ENCODE results near the gene WNT7A. TPM values are rescaled to one million over a fixed set of nuclear protein-coding genes. Genes with fewer than 3 reads are reported as not detected.
"Not testable (repeated sequence)": the region's sequence is repeated elsewhere in the genome, so short reads cannot be mapped to it uniquely, and the experiment has no call there.

Gene WNT7A
- total RNA-seq, 2 experiments from 2014 or later, result 0.13 TPM; not detected in 1

- no peak for DNase-seq
- Mint-ChIP-seq H3K4me3 (no peak overlapping the region), H3K36me3 (ENCODE audit: low read depth) (no peaks in the 10 kb centered on the region), H3K27me3 (peaks cover 5% of the 10 kb centered on the region), H3K27ac (no peak overlapping the region), H3K4me1 (peaks cover 4% of the 10 kb centered on the region), H3K9me3 (no peaks in the 10 kb centered on the region)
- ChIA-PET POLR2A (interaction anchor here (1.4 kb wide), 1 partner anchor 9 kb away, joined by 3 read pairs; no protein-coding TSS in a partner anchor), CTCF (no interaction called here)
Measured at GRCh38 chr3:13857702-13858380, 22.0 kb downstream of the WNT7A start.

DNA sequence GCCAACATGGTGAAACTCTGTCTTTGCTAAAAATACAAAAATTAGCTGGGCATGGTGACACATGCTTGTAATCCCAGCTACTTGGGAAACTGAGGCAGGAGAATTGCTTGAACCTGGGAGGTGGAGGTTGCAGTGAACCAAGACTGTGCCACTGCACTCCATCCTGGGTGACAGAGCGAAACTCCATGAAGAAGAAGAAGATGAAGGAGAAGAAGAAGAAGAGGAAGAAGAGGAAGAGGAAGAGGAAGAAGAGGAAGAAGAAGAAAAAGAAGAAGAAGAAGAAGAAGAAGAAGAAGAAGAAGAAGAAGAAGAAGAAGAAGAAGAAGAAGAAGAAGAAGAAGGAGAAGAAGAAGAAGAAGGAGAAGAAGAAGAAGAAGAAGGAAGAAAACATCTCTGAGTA is 23.2 kb downstream of the WNT7A start:
- H3K36me3 Mint-ChIP-seq (ENCODE audit: low read depth); H3K27ac Mint-ChIP-seq; POLR2A ChIA-PET: not testable (repeated sequence)

DNA sequence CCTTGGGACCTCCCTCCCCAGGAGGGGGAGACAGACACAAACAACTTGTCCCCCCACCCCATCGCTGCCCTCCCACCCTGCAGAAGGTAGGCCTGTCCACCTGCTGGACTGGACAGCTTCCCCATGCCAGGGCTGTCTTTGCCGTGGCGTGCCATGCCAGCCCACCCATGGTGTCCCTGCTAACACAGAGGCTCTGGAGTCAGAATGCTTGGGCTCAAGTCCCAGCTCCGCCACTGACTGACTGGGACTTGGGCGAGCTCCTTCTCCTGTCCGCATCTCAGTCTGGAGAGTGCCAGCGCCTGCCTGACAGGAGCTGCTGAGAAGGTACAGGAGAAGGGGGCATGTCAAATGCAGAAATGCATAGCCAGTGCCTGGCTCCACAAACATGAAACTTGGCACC is 23.9 kb downstream of the WNT7A start:
- Mint-ChIP-seq H3K27me3 (no peaks in the 10 kb centered on the region), H3K27ac (no peak overlapping the region), H3K36me3 (ENCODE audit: low read depth) (no peaks in the 10 kb centered on the region), H3K4me1 (peaks cover 5% of the 10 kb centered on the region), H3K4me3 (no peak overlapping the region), H3K9me3 (no peaks in the 10 kb centered on the region)
- no peak for DNase-seq
- ChIA-PET POLR2A (no interaction called here), CTCF (no interaction called here)

More for the DNA sequence above, 23.2 kb downstream of the WNT7A start:
- H3K4me1 Mint-ChIP-seq, H3K27me3 Mint-ChIP-seq, H3K9me3 Mint-ChIP-seq, H3K4me3 Mint-ChIP-seq, CTCF ChIA-PET, DNase-seq: not testable (repeated sequence)

GRCh38 chr3:13854492-13854891 is 25.4 kb downstream of the WNT7A start:
- Mint-ChIP-seq H3K27me3 (no peaks in the 10 kb centered on the region), H3K4me1 (peaks cover 5% of the 10 kb centered on the region), H3K27ac (no peak overlapping the region), H3K9me3 (no peaks in the 10 kb centered on the region), H3K4me3 (no peak overlapping the region), H3K36me3 (ENCODE audit: low read depth) (no peaks in the 10 kb centered on the region)
- ChIA-PET CTCF (no interaction called here), POLR2A (no interaction called here)
- no peak for DNase-seq

GRCh38 chr3:13853978-13854296 is 25.9 kb downstream of the WNT7A start:
- POLR2A ChIA-PET, result no interaction called here
- Mint-ChIP-seq H3K9me3 (no peaks in the 10 kb centered on the region), H3K27ac (no peak overlapping the region), H3K4me3 (no peak overlapping the region), H3K4me1 (peaks cover 5% of the 10 kb centered on the region), H3K36me3 (ENCODE audit: low read depth) (no peaks in the 10 kb centered on the region), H3K27me3 (no peaks in the 10 kb centered on the region)
- no peak for DNase-seq
- CTCF ChIA-PET, result no interaction called here

GRCh38 chr3:13853256-13853977 is 26.5 kb downstream of the WNT7A start:
- peaks cover 5% of the 10 kb centered on the region for H3K4me1 Mint-ChIP-seq
- POLR2A ChIA-PET, result no interaction called here
- H3K36me3 Mint-ChIP-seq (ENCODE audit: low read depth), result no peaks in the 10 kb centered on the region
- H3K27me3 Mint-ChIP-seq, result no peaks in the 10 kb centered on the region
- no peak overlapping the region for H3K27ac Mint-ChIP-seq
- H3K9me3 Mint-ChIP-seq, result no peaks in the 10 kb centered on the region
- CTCF ChIA-PET, result no interaction called here
- DNase-seq, result no peak
- no peak overlapping the region for H3K4me3 Mint-ChIP-seq

GRCh38 chr3:13852638-13853009 is 27.2 kb downstream of the WNT7A start:
- Mint-ChIP-seq H3K27me3 (no peaks in the 10 kb centered on the region), H3K9me3 (no peaks in the 10 kb centered on the region), H3K36me3 (ENCODE audit: low read depth) (no peaks in the 10 kb centered on the region), H3K27ac (no peak overlapping the region), H3K4me3 (no peak overlapping the region), H3K4me1 (peaks cover 5% of the 10 kb centered on the region)
- DNase-seq, result no peak
- CTCF ChIA-PET, result no interaction called here
- POLR2A ChIA-PET, result no interaction called here

DNA sequence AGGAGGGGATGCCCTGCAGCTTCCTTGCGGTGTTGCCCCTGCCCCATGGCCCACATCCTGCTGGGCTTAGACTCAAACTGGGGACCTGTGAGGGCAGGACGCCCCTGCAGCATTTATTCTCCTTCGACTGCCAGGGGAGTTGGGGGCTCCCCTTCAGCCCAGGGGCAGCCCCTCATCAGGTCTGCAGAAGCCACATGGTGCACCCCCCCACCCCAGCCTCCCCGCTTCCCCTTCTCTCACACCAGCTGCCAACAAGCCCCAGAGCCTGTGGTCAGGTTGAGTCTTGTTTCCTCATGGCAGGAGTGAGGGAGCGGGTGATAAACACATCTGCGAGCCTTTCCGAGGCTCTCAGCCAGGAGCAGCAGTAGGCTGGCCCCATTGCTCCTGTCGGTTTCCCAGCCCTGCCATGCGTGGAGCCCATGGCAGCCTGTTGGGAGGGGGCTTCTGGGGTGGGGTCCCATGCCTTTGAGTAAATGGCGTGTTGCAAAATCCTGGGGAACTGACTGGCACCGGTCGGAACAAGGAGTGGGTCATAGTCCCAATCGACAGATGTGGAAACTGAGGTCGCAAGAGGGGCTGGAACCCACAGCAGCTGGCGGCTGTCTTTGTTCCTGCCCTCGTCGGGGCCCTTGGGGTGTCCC is 27.8 kb downstream of the WNT7A start:
- no peak for DNase-seq
- Mint-ChIP-seq H3K27ac (no peak overlapping the region), H3K36me3 (ENCODE audit: low read depth) (no peaks in the 10 kb centered on the region), H3K9me3 (no peaks in the 10 kb centered on the region), H3K27me3 (no peaks in the 10 kb centered on the region), H3K4me3 (no peak overlapping the region), H3K4me1 (peaks cover 5% of the 10 kb centered on the region)
- ChIA-PET CTCF (no interaction called here), POLR2A (no interaction called here)

DNA sequence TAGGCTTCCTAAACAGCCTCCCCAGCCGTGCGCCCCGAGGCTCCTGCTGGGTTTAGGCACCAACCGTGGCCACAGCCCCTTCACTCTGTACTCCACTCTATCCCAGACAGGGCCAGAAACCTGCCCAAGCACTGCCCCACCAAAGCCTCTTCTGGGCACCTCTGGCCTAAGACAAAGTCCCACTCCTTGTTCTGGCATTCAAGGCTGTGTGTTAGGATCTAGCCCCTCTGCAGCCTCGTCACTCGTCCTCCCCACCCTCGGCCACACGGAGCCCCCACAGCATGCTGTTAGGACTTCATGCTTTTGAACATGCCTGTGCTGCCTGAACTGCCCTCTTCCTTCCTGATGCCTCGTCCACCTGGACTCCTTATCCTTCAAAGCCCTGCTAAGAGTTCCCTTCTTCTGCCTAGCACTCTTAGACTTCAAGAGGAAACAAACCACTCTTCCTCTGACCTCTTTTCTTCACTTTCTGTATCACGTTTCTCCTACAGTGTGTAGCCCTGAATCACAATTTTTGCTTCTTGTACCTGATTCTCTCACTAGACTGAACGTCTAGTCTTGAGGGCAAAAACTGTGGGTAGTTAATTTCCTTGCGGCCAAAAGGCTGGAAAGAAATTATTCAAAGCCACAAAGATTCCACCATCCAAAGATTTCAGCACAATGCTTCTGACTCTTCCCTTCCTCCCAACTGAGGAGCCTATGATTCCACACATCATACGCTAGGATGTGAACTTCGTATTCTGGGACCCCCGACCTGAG is 28.6 kb downstream of the WNT7A start:
- Mint-ChIP-seq H3K36me3 (ENCODE audit: low read depth) (no peaks in the 10 kb centered on the region), H3K4me3 (no peak overlapping the region), H3K27me3 (no peaks in the 10 kb centered on the region), H3K4me1 (peaks cover 5% of the 10 kb centered on the region), H3K9me3 (no peaks in the 10 kb centered on the region), H3K27ac (no peak overlapping the region)
- DNase-seq, result no peak
- ChIA-PET CTCF (no interaction called here), POLR2A (no interaction called here)

GRCh38 chr3:13850161-13850945 is 29.5 kb downstream of the WNT7A start:
- H3K9me3 Mint-ChIP-seq, result no peaks in the 10 kb centered on the region
- peaks cover 5% of the 10 kb centered on the region for H3K4me1 Mint-ChIP-seq
- CTCF ChIA-PET, result no interaction called here
- H3K4me3 Mint-ChIP-seq, result no peak overlapping the region
- POLR2A ChIA-PET, result no interaction called here
- DNase-seq, result no peak
- H3K36me3 Mint-ChIP-seq (ENCODE audit: low read depth), result no peaks in the 10 kb centered on the region
- no peak overlapping the region for H3K27ac Mint-ChIP-seq
- H3K27me3 Mint-ChIP-seq, result no peaks in the 10 kb centered on the region

DNA sequence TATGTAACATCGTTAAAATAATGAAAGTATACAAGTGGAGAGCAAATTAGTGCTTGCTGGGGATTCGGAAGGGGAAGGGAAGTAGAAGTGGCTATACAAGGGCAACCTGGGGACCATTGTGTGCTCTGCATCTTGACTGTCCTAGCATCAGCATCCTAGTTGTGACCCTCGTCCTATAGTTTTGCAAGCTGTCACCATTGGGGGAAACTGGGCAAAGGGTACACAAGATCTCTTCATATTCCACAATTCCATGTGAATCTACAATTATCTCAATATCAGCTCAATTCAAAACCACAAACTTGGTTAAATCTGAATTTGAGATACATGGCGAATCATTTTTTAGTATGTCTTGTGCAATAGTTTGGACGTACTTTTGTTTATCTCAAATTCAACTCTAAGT is 30.9 kb downstream of the WNT7A start:
- Mint-ChIP-seq H3K4me1 (peaks cover 5% of the 10 kb centered on the region), H3K4me3 (no peak overlapping the region), H3K27me3 (no peaks in the 10 kb centered on the region), H3K36me3 (ENCODE audit: low read depth) (no peaks in the 10 kb centered on the region), H3K9me3 (no peaks in the 10 kb centered on the region), H3K27ac (no peak overlapping the region)
- POLR2A ChIA-PET, result no interaction called here
- DNase-seq, result no peak
- CTCF ChIA-PET, result no interaction called here

DNA sequence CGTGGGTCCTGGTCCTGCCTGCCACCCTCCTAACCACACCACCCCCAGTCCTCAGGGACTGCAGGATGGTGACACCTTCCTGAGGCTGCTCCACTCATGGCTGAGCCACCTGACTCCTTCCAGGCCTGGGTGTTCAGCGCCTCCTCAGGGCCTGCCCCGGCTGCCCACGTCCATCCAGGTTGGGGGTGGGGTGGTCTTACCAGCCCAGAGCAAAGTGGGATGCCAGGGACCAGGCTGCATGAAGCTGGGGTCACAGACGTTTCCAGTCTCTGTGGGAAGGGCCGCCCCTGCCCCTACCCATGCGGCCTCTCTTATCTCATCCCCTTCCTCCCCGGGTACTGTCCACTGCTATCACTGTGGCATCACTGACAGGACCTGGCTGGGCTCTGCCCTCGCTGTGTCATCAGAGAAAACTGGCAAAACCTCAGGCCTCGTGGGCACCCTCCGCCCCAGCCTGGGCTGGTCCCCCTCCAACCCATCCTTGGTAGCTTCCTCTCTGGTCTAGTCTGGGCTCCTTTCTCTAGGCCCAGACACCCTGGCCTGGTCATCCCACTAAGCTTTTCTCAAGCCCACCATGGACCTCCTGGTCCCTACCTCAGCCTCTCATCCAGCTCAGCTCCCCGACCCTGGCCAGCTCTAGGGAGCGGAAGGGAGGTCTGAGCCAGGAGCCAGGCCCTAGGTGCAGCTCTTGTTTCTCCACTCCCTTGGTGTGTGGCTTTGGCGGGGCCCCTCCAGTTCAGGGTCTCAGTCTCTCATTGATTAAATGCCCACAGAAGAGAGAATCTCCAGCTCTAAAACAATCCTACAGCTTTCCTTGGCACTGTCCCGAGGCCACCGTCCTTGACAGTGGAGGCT is 32.9 kb downstream of the WNT7A start:
- Mint-ChIP-seq H3K27me3 (no peaks in the 10 kb centered on the region), H3K4me3 (no peak overlapping the region), H3K36me3 (ENCODE audit: low read depth) (no peaks in the 10 kb centered on the region), H3K27ac (no peak overlapping the region), H3K4me1 (peaks cover 2% of the 10 kb centered on the region), H3K9me3 (no peaks in the 10 kb centered on the region)
- ChIA-PET CTCF (no interaction called here), POLR2A (no interaction called here)
- no peak for DNase-seq
